Stimulated activated CD4-positive, alpha-beta T cell treated with anti-CD3 and anti-CD28 coated beads, Interleukin-2, amount 100 ng/mL, for 4 hours (primary cell): Measurements from ENCODE around the gene ZNF316.

ENCODE experiments used
- DNase-seq: peaks from one replicate; pipeline ENCODE4 v3.0.0-alpha.2; 2020; ENCODE audit warnings: low read depth

Gene ZNF316

GRCh38 chr7:6636741-6637543, at the start of gene ZNF316:
ZNF316 (plus strand) TSS chr7:6637318; CDS start chr7:6642410, 5,092 bp downstream.
- peak; percentile 45 for DNase-seq

DNA sequence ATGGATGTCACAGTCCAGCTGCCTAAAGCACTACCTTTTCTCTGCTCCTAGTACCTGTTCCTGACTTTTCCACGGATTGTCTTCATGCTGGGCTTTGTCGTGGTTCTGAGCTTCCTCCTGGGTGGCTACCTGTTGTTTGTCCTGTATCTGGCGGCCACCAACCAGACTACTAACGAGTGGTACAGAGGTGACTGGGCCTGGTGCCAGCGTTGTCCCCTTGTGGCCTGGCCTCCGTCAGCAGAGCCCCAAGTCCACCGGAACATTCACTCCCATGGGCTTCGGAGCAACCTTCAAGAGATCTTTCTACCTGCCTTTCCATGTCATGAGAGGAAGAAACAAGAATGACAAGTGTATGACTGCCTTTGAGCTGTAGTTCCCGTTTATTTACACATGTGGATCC, 48.6 kb upstream of the ZNF316 start:
- DNase-seq = no peak

GRCh38 chr7:6589151-6589828, 47.8 kb upstream of the ZNF316 start:
- DNase-seq = no peak

- peak; percentile 67 for DNase-seq
Measured at GRCh38 chr7:6589829-6590644, 47.1 kb upstream of the ZNF316 start, which contains the start of gene INTS15. INTS15 (plus strand) TSS chr7:6590021; CDS start chr7:6590284, 263 bp downstream.

- DNase-seq = no peak
Measured at GRCh38 chr7:6590645-6591110, 46.4 kb upstream of the ZNF316 start.

GRCh38 chr7:6600093-6600492, 37.0 kb upstream of the ZNF316 start:
- DNase-seq = no peak

- DNase-seq = no peak
Measured at GRCh38 chr7:6604458-6604857, 32.7 kb upstream of the ZNF316 start.

DNA sequence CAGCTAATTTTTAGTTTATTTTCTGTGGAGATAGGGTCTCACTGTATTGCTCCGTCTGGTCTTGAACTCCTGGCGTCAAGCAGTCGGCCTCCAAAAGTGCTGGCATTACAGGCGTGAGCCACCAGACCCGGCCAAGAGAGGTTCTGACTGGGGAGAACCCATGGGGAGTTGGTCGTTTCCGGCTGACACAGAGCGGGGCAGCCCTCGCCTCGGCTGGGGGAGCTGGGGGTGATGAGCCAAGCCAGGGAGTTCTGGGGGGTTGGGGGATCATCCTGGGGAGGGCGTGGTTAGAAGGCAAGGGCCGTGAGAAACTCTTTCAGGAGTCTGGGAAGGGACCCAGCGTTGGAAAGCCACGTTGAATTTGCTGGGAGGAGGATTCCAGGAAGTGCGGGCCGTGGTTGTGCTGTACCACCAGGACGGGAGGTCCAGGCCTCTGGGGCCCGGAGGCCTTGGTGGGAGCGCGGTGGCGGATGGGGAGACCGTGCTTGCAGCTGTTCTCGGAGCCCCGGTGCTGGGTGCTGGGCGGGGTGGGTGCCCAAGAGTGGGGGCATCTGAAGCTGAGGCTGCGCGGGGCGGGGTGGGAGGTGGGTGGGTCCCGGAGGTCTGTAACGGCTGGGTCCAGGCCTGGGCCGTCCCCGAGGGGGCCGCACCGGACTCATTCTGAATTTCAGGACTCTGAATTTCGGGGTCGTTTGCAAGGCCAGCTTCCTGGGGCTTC, 30.1 kb upstream of the ZNF316 start:
- no peak for DNase-seq

DNA sequence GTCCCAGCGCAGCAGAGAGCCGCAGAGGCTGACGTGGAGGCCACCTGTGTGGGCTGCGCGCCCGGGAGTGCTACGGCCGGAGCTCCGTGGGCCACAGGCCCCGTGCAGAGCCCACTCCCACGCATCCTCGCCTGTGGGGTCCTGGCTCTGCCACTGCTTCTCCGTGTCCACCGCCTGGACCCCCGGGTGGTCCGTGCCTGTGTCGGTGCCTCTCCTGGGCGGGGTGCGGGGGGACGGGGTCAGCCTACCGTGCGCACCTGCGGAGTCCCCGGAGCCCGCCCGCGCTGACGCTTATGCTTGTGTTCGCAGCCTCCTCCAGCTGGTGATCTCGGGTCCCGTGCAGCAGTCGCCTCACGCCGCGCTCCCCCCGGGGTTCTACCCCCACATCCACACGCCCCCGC, 29.5 kb upstream of the ZNF316 start:
- no peak for DNase-seq

DNA sequence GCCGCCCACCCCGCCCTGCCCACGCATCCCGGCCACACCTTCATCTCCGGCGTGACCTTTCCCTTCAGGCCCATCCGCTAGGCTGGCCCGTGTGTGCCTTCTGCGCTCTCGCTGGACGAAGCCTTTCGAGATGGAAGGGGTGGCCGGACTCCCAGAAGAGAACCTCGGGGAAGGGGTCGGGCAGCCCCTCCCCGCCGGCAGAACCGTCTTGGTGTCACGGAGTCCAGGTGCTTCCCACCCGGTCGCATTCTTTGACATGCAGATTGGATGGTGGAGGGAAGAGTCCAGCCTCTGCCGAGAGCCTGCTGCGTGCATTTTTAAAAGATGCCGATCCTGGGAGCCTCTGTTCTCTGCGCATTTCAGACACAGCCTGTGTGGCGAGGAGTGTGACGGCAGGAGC, 29.0 kb upstream of the ZNF316 start:
- DNase-seq = no peak

- no peak for DNase-seq
Measured at GRCh38 chr7:6608794-6609193, 28.3 kb upstream of the ZNF316 start.

DNA sequence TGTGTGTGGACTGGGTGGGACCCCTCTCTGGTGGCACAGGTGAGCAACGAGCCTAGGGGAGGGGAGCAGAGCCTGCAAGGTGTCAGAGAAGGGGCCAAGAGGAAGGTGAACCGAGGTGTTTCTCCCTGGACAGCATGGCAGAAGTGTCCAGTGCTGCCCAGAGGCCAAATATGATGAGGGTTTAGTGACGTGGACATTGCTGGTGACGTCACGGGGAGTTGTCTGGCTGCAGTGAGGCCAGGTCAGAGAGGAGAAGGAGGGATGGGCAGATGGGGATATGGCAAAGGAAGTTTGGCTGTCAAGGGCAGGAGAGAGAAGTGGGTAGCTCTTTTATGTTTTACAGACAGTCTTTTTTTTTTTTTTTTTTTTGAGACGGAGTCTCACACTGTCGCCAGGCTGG, 24.3 kb upstream of the ZNF316 start:
- DNase-seq = no peak

DNA sequence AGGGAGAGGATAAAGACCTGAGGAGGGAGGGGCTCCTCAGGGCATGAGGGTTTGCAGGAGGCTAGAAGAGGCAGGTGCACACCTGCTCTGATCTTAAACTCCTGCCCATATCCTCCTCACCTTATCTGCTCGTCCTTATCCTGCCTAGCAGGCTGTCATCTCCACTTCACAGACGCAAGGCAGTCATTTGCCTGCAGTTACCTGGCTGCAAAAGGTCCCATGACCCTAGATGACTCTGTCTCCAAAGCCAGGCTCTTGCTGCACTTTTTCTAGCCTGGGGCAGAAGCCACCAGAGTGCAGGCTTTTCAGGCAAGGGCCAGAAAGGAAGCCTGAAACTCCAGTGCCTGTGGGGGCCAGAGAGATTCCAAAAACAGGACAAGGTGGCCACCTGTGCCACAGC, 23.4 kb upstream of the ZNF316 start:
- no peak for DNase-seq

- no peak for DNase-seq
Measured at GRCh38 chr7:6614953-6615722, 22.0 kb upstream of the ZNF316 start, which contains the start of gene ZNF853. ZNF853 (plus strand) TSS chr7:6615610; CDS start chr7:6616175, 565 bp downstream.

GRCh38 chr7:6615723-6616555, 21.2 kb upstream of the ZNF316 start:
- no peak for DNase-seq

DNA sequence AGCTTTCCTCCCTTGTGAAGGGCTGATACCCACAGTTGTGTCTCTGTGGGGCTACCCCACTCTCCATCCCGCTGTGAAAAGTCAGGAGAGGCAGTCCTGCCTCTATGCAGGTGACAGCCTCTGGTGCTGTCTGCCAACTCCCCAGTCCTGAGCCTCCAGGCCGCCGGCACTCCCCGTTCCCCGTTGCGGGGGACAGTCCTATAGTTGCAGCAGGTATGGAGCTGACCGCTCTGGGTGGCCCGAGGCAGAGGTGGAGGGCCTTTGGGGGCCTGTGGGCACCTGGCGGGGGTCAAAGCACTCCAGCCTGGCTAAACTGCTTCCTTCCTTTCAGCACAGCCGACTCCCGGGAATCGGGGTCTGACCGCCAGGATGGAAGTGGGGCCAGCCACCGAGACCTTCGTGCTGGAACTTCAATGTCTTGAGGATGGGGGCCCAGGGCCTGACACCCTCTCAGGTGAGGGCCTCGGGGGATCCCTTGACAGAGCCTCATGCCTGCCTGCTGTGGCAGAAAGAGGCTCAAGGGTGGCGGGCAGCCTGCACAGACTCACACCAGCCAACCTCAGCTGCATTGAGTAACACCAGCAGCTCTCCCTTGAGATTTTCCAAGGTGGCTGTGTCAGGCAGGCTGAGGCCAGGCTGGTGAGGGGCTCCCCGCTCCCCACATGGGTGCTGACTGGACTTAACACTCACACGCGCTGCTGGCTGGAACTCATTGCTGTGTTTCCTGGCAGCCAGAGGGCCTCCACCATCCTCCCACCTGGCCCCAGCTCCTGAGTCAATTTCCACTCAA, 20.1 kb upstream of the ZNF316 start:
- no peak for DNase-seq

DNA sequence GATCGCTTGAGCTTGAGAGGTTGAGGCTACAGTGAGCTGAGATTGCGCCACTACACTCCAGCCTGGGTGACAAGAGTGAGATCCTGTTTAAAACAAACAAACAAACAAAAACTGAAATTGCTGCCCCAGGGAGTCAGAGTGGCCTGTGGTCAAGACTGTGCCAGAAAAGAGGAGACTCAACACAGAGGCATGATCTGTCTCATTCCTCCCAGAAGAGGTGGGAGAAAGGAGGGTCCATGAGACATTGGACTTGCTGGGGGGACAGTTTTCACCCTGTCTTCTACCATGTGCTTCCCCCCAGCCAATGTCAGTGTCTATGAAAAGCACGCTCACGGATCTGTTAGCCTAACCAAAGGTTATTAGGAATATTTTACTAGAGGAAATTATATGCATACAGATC, 18.5 kb upstream of the ZNF316 start:
- DNase-seq = no peak

DNA sequence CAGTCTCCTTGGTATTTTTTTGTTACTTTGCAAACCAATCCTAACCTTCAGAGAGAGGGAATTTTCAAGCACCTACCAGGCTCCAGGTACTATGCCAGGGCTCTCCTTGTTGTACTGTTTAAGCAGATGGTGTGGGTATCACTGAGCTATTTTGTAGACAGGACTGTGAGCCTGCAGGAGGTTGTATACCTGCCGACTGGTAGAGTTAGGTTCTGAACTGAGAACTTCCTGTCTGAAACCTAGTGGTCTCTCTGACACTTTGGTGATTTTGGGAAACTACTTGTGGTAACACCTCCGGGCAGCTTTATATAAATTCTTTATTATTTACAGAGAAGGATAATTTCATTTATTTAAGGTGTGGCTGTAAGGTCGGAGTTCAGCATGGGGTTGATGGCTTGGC, 17.2 kb upstream of the ZNF316 start:
- no peak for DNase-seq
